HG03039 (cell line): ENCODE data around the gene HEMK1.
A peak's percentile ranks its signal among the peaks of the same experiment; 100 is the strongest.

Source experiments
- ATAC-seq: cut with Tn5 transposase; IDR thresholded peaks from one replicate; pipeline ENCODE4 v1.9.1; 2021; ENCODE audit warnings: mild to moderate bottlenecking, moderate library complexity; ENCODE audit not compliant: unreplicated experiment

The HEMK1 gene

GRCh38 chr3:50568947-50569749 is at the start of gene HEMK1:
HEMK1 (plus strand) TSS chr3:50569522; CDS start chr3:50571105, 1,583 bp downstream.
- peak; percentile 52 for ATAC-seq

- ATAC-seq = no peak
Measured at GRCh38 chr3:50520849-50521248, 48.5 kb upstream of the HEMK1 start.

GRCh38 chr3:50521572-50521971 is 47.8 kb upstream of the HEMK1 start:
- ATAC-seq = no peak

GRCh38 chr3:50523279-50523811 is 46.0 kb upstream of the HEMK1 start:
- ATAC-seq = no peak

- no peak for ATAC-seq
Measured at GRCh38 chr3:50524746-50525145, 44.6 kb upstream of the HEMK1 start.

GRCh38 chr3:50525191-50525910 is 44.0 kb upstream of the HEMK1 start:
- no peak for ATAC-seq

- ATAC-seq = no peak
Measured at GRCh38 chr3:50525987-50526386, 43.3 kb upstream of the HEMK1 start.

GRCh38 chr3:50530001-50530970 is 39.0 kb upstream of the HEMK1 start:
- no peak for ATAC-seq

- no peak for ATAC-seq
Measured at GRCh38 chr3:50531201-50531600, 38.1 kb upstream of the HEMK1 start.

GRCh38 chr3:50532062-50532705 is 37.1 kb upstream of the HEMK1 start:
- no peak for ATAC-seq

- no peak for ATAC-seq
Measured at GRCh38 chr3:50533316-50533715, 36.0 kb upstream of the HEMK1 start.

- ATAC-seq = no peak
Measured at GRCh38 chr3:50533807-50534461, 35.4 kb upstream of the HEMK1 start.

- ATAC-seq = no peak
Measured at GRCh38 chr3:50534681-50535330, 34.5 kb upstream of the HEMK1 start.

GRCh38 chr3:50536471-50537180 is 32.7 kb upstream of the HEMK1 start:
- no peak for ATAC-seq

GRCh38 chr3:50537421-50538129 is 31.7 kb upstream of the HEMK1 start:
- ATAC-seq = no peak

- ATAC-seq = no peak
Measured at GRCh38 chr3:50539356-50540286, 29.7 kb upstream of the HEMK1 start.
